A549 (cell line): ENCODE results near the gene ARHGAP27.

Source experiments
- BHLHE40 ChIP-seq: IDR thresholded peaks from 2 replicates; pipeline ENCODE4 v1.6.1; 2012; ENCODE audit warnings: low read depth, low read length, inconsistent platforms
- CBX2 ChIP-seq: fragments of 200-600 bp; sonication (generic); IDR thresholded peaks from 2 replicates; pipeline ENCODE4 v1.6.1; 2016; ENCODE audit warnings: low read depth, mild to moderate bottlenecking, borderline replicate concordance
- CTCF ChIP-seq: fragments of >200 bp; sonication (Bioruptor Twin); formaldehyde crosslinking; IDR thresholded peaks from 3 replicates; pipeline ENCODE4 v1.5.1; 2016
- ELK1 ChIP-seq: fragments of 150-350 bp; IDR thresholded peaks from 2 replicates; pipeline ENCODE4 v1.6.1; 2014; ENCODE audit warnings: low read depth, mild to moderate bottlenecking, low read length
- EP300 ChIP-seq, 2 experiments: fragments of >200 bp; sonication (Bioruptor Twin); formaldehyde crosslinking; IDR thresholded peaks; 2 replicates in 1 of 2; 3 replicates in 1 of 2; pipeline ENCODE4 v1.6.1; 2016 to 2017
- POLR2A ChIP-seq: IDR thresholded peaks from 2 replicates; pipeline ENCODE4 v1.6.1; 2012; ENCODE audit warnings: mild to moderate bottlenecking, low read length
- RNF2 ChIP-seq: fragments of 200-600 bp; sonication (generic); IDR thresholded peaks from 2 replicates; pipeline ENCODE4 v1.6.1; 2016; ENCODE audit warnings: low read depth, mild to moderate bottlenecking, antibody characterized with exemption, moderate library complexity, borderline replicate concordance
- TF ChIP-seq, protein P1 (sequence below): fragments of 200-600 bp; sonication (generic); IDR thresholded peaks from 2 replicates; pipeline ENCODE4 v1.6.1; 2016; ENCODE audit warnings: antibody characterized with exemption, mild to moderate bottlenecking, moderate library complexity

- no peak for TF ChIP-seq CBX2
- no peak for TF ChIP-seq CTCF
- no peak for TF ChIP-seq RNF2
- no peak for TF ChIP-seq POLR2A
- TF ChIP-seq EP300 (IDR thresholded peaks at IDR 0.05), result no peak
- TF ChIP-seq BHLHE40, result no peak
- no peak for TF ChIP-seq ELK1
- TF ChIP-seq, protein P1, sequence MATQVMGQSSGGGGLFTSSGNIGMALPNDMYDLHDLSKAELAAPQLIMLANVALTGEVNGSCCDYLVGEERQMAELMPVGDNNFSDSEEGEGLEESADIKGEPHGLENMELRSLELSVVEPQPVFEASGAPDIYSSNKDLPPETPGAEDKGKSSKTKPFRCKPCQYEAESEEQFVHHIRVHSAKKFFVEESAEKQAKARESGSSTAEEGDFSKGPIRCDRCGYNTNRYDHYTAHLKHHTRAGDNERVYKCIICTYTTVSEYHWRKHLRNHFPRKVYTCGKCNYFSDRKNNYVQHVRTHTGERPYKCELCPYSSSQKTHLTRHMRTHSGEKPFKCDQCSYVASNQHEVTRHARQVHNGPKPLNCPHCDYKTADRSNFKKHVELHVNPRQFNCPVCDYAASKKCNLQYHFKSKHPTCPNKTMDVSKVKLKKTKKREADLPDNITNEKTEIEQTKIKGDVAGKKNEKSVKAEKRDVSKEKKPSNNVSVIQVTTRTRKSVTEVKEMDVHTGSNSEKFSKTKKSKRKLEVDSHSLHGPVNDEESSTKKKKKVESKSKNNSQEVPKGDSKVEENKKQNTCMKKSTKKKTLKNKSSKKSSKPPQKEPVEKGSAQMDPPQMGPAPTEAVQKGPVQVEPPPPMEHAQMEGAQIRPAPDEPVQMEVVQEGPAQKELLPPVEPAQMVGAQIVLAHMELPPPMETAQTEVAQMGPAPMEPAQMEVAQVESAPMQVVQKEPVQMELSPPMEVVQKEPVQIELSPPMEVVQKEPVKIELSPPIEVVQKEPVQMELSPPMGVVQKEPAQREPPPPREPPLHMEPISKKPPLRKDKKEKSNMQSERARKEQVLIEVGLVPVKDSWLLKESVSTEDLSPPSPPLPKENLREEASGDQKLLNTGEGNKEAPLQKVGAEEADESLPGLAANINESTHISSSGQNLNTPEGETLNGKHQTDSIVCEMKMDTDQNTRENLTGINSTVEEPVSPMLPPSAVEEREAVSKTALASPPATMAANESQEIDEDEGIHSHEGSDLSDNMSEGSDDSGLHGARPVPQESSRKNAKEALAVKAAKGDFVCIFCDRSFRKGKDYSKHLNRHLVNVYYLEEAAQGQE, result no peak
Observed at GRCh38 chr17:45429339-45430005, 3.2 kb downstream of the ARHGAP27 start.
